Endothelial cell of umbilical vein (primary cell): Measurements from ENCODE around the gene PIK3R2.

ENCODE experiments used
- CTCF ChIP-seq, 2 donors: IDR thresholded peaks; 1 replicate in 1 of 2; 2 replicates in 1 of 2; pipeline ENCODE4 v1.5.1; 2011; ENCODE audit warnings: low read length in 2 of 2, mild to moderate bottlenecking in 2 of 2, moderate library complexity in 2 of 2, control low read depth in 1 of 2, inconsistent platforms in 1 of 2, low read depth in 1 of 2; ENCODE audit not compliant: insufficient read depth in 1 of 2; ENCODE audit errors: extremely low read depth in 1 of 2
- EZH2 ChIP-seq: IDR thresholded peaks from 2 replicates; pipeline ENCODE4 v1.6.1; 2012; ENCODE audit warnings: borderline replicate concordance, low read depth, mild to moderate bottlenecking, moderate library complexity, low read length, inconsistent platforms; ENCODE audit not compliant: severe bottlenecking
- GATA2 ChIP-seq: IDR thresholded peaks from 2 replicates; pipeline ENCODE4 v1.7.0; 2011; ENCODE audit warnings: low read depth, mild to moderate bottlenecking, moderate library complexity, mixed read lengths, low read length; ENCODE audit not compliant: insufficient read length, insufficient read depth
- MAX ChIP-seq: IDR thresholded peaks from 2 replicates; pipeline ENCODE4 v1.6.1; 2011; ENCODE audit not compliant: insufficient read depth, insufficient read length
- MYC ChIP-seq: IDR thresholded peaks from one replicate; pipeline ENCODE4 v1.6.1; 2011; ENCODE audit warnings: mild to moderate bottlenecking, low read depth, low read length
- POLR2A ChIP-seq: IDR thresholded peaks from 2 replicates; pipeline ENCODE4 v1.6.1; 2012; ENCODE audit warnings: low read depth, mild to moderate bottlenecking, control low read depth, low read length
- POLR2AphosphoS5 ChIP-seq: IDR thresholded peaks from 2 replicates; pipeline ENCODE4 v1.6.1; 2012; ENCODE audit warnings: low read depth, mild to moderate bottlenecking, control low read depth, low read length, moderate library complexity; ENCODE audit not compliant: insufficient read depth

GRCh38 chr19:18204394-18205199, 51.6 kb downstream of the PIK3R2 start:
- TF ChIP-seq CTCF (IDR thresholded peaks at IDR 0.05; ENCODE audit: extremely low read depth in 1 of 2, insufficient read depth in 1 of 2, low read depth in 1 of 2, low read length in 2 of 2) (no peak), EZH2 (no peak), POLR2A (peak; percentile 36), GATA2 (no peak), MYC (no peak), MAX (no peak), POLR2AphosphoS5 (no peak)
